Coronary artery (tissue), 2 donors: Measurements from ENCODE around the gene RNASEH1.
A peak's percentile ranks its signal among the peaks of the same experiment; 100 is the strongest.
"Not testable (repeated sequence)": the region's sequence is repeated elsewhere in the genome, so short reads cannot be mapped to it uniquely, and the experiment has no call there.

ENCODE experiments used
- DNase-seq: peaks from one replicate; pipeline ENCODE4 v3.0.0-alpha.2; 2017; ENCODE audit warnings: low spot score
- H3K27ac ChIP-seq, 2 donors: fragments of 200-600 bp; sonication (generic); one replicate each; pipeline ENCODE4 v1.5.1; 2016 to 2019
- H3K4me3 ChIP-seq: fragments of 200-600 bp; sonication (generic); 2 replicates; pipeline ENCODE4 v1.5.1; 2016; ENCODE audit warnings: mild to moderate bottlenecking, moderate library complexity
- CTCF ChIP-seq: fragments of 200-600 bp; sonication (generic); IDR thresholded peaks from one replicate; pipeline ENCODE4 v1.5.1; 2019; ENCODE audit warnings: antibody characterized with exemption

RNASEH1 gene

GRCh38 chr2:3580449-3580848, 22.3 kb upstream of the RNASEH1 start:
- no peak for TF ChIP-seq CTCF
- no peak overlapping the region for H3K4me3 ChIP-seq
- no peak overlapping the region for H3K27ac ChIP-seq
- DNase-seq: no peak

GRCh38 chr2:3578987-3579386, 20.9 kb upstream of the RNASEH1 start:
- Histone ChIP-seq H3K27ac (no peak overlapping the region), H3K4me3 (no peak overlapping the region)
- no peak for TF ChIP-seq CTCF
- DNase-seq: no peak

GRCh38 chr2:3576263-3576630, 18.1 kb upstream of the RNASEH1 start:
- peak overlapping the region; percentile 84 to 93 for H3K27ac ChIP-seq
- peak overlapping the region; percentile 94 for H3K4me3 ChIP-seq
- not testable (repeated sequence) for DNase-seq

- Histone ChIP-seq H3K27ac (peak overlapping the region; percentile 84 to 93), H3K4me3 (peak overlapping the region; percentile 94)
- no peak for DNase-seq
- no peak for TF ChIP-seq CTCF
Measured at GRCh38 chr2:3575534-3576262, 17.6 kb upstream of the RNASEH1 start.

GRCh38 chr2:3574155-3574554, 16.0 kb upstream of the RNASEH1 start:
- Histone ChIP-seq H3K4me3 (no peak overlapping the region), H3K27ac (no peak overlapping the region)
- TF ChIP-seq CTCF: no peak
- no peak for DNase-seq

GRCh38 chr2:3572620-3573019, 14.5 kb upstream of the RNASEH1 start:
- Histone ChIP-seq H3K4me3 (no peak overlapping the region), H3K27ac (no peak overlapping the region)
- no peak for DNase-seq
- TF ChIP-seq CTCF: no peak

- no peak for DNase-seq
- no peak for TF ChIP-seq CTCF
- no peak overlapping the region for H3K27ac ChIP-seq
- no peak overlapping the region for H3K4me3 ChIP-seq
Measured at GRCh38 chr2:3571284-3571683, 13.2 kb upstream of the RNASEH1 start.

GRCh38 chr2:3569656-3570055, 11.5 kb upstream of the RNASEH1 start:
- not testable (repeated sequence) for H3K4me3 ChIP-seq, DNase-seq, H3K27ac ChIP-seq
